GM13977 (cell line): ENCODE measurements around the gene VPS26A.
"Not testable (repeated sequence)": the region's sequence is repeated elsewhere in the genome, so short reads cannot be mapped to it uniquely, and the experiment has no call there.

ENCODE experiments used
- DNase-seq: peaks from one replicate; pipeline ENCODE4 v3.0.0; 2012; ENCODE audit warnings: low spot score
- CTCF ChIP-seq: IDR thresholded peaks from 2 replicates; pipeline ENCODE4 v1.5.1; 2012; ENCODE audit warnings: mild to moderate bottlenecking, control low read depth; ENCODE audit not compliant: insufficient read depth; ENCODE audit errors: extremely low read depth, missing control alignments
- in situ Hi-C: fragments of 300-500 bp; cut with MboI; formaldehyde crosslinking; loops from one replicate; pipeline ENCODE4 v1.12.0; 2022; ENCODE audit warnings: low sequenced_read_pairs, low pct_unique_long_range_greater_than_20kb, mixed read lengths, inconsistent platforms; ENCODE audit not compliant: unreplicated experiment

VPS26A gene

DNA sequence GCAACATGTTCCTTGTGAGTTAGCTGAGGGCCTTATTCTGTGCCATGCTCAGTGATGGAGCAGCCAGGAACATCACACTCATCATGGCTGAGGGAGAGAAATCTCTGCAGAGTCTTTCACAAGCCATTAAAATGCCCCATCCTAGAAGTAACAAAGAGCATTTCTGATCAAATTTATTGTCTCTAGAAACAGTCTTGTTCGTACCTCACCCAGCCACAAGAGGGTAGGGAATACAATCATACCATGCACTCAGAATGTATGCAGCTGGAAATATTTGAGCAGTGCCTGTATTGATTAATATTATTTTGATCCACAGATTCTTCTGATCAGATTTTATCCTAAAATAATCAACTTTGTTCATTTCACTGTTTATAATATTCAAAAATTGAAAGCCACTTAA is 17.3 kb downstream of the VPS26A start:
- no peak for DNase-seq
- in situ Hi-C loops = no loop called here
- TF ChIP-seq CTCF = no peak

DNA sequence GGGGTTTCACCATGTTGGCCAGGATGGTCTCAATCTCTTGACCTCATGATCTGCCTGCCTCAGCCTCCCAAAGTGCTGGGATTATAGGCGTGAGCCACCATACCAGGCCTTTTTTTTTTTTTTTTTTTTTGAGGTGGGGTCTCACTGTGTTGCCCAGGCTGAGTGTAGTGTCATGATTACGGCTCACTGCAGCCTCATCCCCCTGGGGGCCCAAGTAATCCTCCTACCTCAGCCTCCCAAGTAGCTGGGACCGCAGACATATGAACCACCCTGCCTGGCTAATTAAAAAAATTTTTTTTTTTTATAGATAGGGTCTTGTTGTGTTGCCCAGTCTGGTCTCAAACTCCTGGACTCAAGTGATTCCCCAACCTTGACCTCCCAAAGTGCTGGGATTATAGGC is 18.1 kb downstream of the VPS26A start:
- DNase-seq, in situ Hi-C loops: not testable (repeated sequence)

- TF ChIP-seq CTCF = no peak
- DNase-seq = no peak
- in situ Hi-C loops = no loop called here
Observed at GRCh38 chr10:69142983-69143382, 19.0 kb downstream of the VPS26A start.

DNA sequence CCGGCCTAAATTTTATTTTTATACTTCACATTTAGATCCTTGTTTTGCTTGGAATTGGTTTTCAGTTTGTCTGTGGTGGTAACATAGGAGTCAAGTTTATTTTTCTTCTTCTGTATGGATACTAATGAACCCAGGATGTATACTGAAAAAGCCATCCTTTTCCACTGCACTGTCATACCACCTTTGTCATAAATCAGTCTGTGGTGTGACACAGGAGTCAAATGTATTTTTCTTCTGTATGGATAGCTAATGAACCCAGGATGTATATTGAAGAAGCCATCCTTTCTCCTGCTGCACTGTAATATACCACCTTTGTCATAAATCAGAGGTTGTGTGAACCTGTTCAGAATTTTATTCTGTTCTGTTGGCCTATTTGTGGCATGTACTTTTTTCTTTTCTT is 21.4 kb downstream of the VPS26A start:
- in situ Hi-C loops = no loop called here
- no peak for TF ChIP-seq CTCF

DNA sequence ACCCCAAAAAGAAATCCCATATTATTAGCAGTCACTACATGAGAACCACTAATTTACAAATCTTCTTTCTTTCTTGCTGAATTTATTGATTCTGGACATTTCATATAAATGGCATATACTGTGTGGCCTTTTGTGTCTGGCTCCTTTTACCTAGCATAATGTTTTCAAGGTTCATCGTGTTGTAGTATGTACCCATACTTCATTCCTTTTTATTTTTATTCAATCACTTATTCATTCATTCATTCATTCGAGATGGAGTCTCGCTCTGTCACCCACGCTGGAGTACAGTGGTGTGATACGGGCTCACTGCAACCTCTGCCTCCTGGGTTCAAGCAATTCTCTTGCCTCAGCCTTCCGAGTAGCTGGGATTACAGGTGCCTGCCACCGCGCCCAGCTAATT is 21.9 kb downstream of the VPS26A start:
- TF ChIP-seq CTCF = no peak
- in situ Hi-C loops = no loop called here
- no peak for DNase-seq

More for the DNA sequence above, 21.4 kb downstream of the VPS26A start:
- no peak for DNase-seq

- no peak for DNase-seq
- in situ Hi-C loops = no loop called here
- TF ChIP-seq CTCF = no peak
Observed at GRCh38 chr10:69146759-69147158, 22.8 kb downstream of the VPS26A start.

- no peak for TF ChIP-seq CTCF
- in situ Hi-C loops = no loop called here
- DNase-seq = no peak
Observed at GRCh38 chr10:69151984-69152383, 28.0 kb downstream of the VPS26A start.
